NCI-H2029 treated with DMSO at 0.1 percent for 48 hours (cell line): ENCODE results near the gene SLC25A15.

Source experiments
- DNase-seq: peaks from one replicate; lab custom pipeline; 2025; lab: John Stamatoyannopoulos, UW

Gene SLC25A15

GRCh38 chr13:40789275-40790153 is at the start of gene SLC25A15:
TSS of gene SLC25A15 (plus strand) at chr13:40789611. CDS start at chr13:40793227, 3,616 bp downstream.
- DNase-seq = no peak

GRCh38 chr13:40749327-40749726 is 40.1 kb upstream of the SLC25A15 start:
- DNase-seq = no peak

- no peak for DNase-seq
Observed at GRCh38 chr13:40755082-40755700, 34.2 kb upstream of the SLC25A15 start.

GRCh38 chr13:40756042-40756441 is 33.4 kb upstream of the SLC25A15 start:
- DNase-seq = no peak

GRCh38 chr13:40758811-40759210 is 30.6 kb upstream of the SLC25A15 start:
- DNase-seq = no peak

- no peak for DNase-seq
Observed at GRCh38 chr13:40762849-40763248, 26.6 kb upstream of the SLC25A15 start.

- no peak for DNase-seq
Observed at GRCh38 chr13:40764587-40765403, 24.6 kb upstream of the SLC25A15 start.

GRCh38 chr13:40765602-40766001 is 23.8 kb upstream of the SLC25A15 start:
- no peak for DNase-seq

- no peak for DNase-seq
Observed at GRCh38 chr13:40769970-40770369, 19.4 kb upstream of the SLC25A15 start.

GRCh38 chr13:40770609-40770933 is 18.8 kb upstream of the SLC25A15 start:
- no peak for DNase-seq

- peak; percentile 53 for DNase-seq
Observed at GRCh38 chr13:40770934-40771618, 18.3 kb upstream of the SLC25A15 start, which contains the start of gene MRPS31. TSS of gene MRPS31 (minus strand) at chr13:40771190. CDS start at chr13:40771136, 54 bp downstream.

GRCh38 chr13:40772765-40773473 is 16.5 kb upstream of the SLC25A15 start:
- DNase-seq = no peak

- no peak for DNase-seq
Observed at GRCh38 chr13:40774672-40775071, 14.7 kb upstream of the SLC25A15 start.

GRCh38 chr13:40776232-40776631 is 13.2 kb upstream of the SLC25A15 start:
- no peak for DNase-seq

GRCh38 chr13:40776681-40777165 is 12.7 kb upstream of the SLC25A15 start:
- no peak for DNase-seq

- peak; percentile 20 for DNase-seq
Observed at GRCh38 chr13:40777166-40777808, 12.1 kb upstream of the SLC25A15 start.

GRCh38 chr13:40777809-40778175 is 11.6 kb upstream of the SLC25A15 start:
- no peak for DNase-seq

- no peak for DNase-seq
Observed at GRCh38 chr13:40779049-40779448, 10.4 kb upstream of the SLC25A15 start.

GRCh38 chr13:40779796-40780285 is 9.6 kb upstream of the SLC25A15 start:
- DNase-seq = no peak

- no peak for DNase-seq
Observed at GRCh38 chr13:40780822-40781401, 8.5 kb upstream of the SLC25A15 start.
